H1 (cell line): ENCODE results near the gene PGLYRP4. TPM values are rescaled to one million over a fixed set of nuclear protein-coding genes. Genes with fewer than 3 reads are reported as not detected.

Source experiments
- CTCF ChIA-PET: fragments of 300-600 bp; sonication (Branson Sonifier 250); formaldehyde crosslinking; loops from one replicate; lab custom pipeline; 2021; ENCODE audit not compliant: partially characterized antibody; lab: Charles Lee
- POLR2A ChIA-PET: fragments of 300-600 bp; sonication (Branson Sonifier 250); formaldehyde crosslinking; loops from one replicate; lab custom pipeline; 2021; ENCODE audit warnings: inconsistent platforms; ENCODE audit not compliant: partially characterized antibody; lab: Charles Lee
- DNase-seq, 2 experiments: peaks; one replicate each; pipeline versions ENCODE4 v3.0.0 to v3.0.0-alpha.2; 2010 to 2022; ENCODE audit warnings: low spot score in 2 of 2, low read depth in 1 of 2, mixed read lengths in 1 of 2
- FAIRE-seq: peaks from 2 replicates; lab custom pipeline; 2011; peaks lifted over from hg19 to GRCh38; lab: Jason Lieb, UNC
- H2AFZ ChIP-seq: 2 replicates; pipeline ENCODE4 v1.8.1; 2012; ENCODE audit warnings: low read length, inconsistent platforms
- H2AK5ac ChIP-seq: 2 replicates; pipeline ENCODE4 v1.6.1; 2013; ENCODE audit warnings: low read depth, low read length
- H2BK120ac ChIP-seq: replicated peaks from 2 replicates; pipeline ENCODE3; 2013; ENCODE audit warnings: low read depth, low read length, inconsistent platforms
- H2BK12ac ChIP-seq: 2 replicates; pipeline ENCODE4 v1.6.1; 2013; ENCODE audit warnings: low read depth, low read length
- H2BK15ac ChIP-seq: 2 replicates; pipeline ENCODE4 v1.6.1; 2013; ENCODE audit warnings: low read length
- H2BK20ac ChIP-seq: 2 replicates; pipeline ENCODE4 v1.6.1; 2013; ENCODE audit warnings: low read length
- H2BK5ac ChIP-seq: 2 replicates; pipeline ENCODE4 v1.6.1; 2013; ENCODE audit warnings: low read depth, low read length
- H3K14ac ChIP-seq: 2 replicates; pipeline ENCODE4 v1.6.1; 2013; ENCODE audit warnings: inconsistent platforms; ENCODE audit not compliant: insufficient read length
- H3K18ac ChIP-seq: 2 replicates; pipeline ENCODE4 v1.6.1; 2013; ENCODE audit warnings: low read length; ENCODE audit errors: extremely low read depth
- H3K23ac ChIP-seq: 2 replicates; pipeline ENCODE4 v1.6.1; 2013; ENCODE audit warnings: inconsistent platforms; ENCODE audit not compliant: insufficient read length
- H3K23me2 ChIP-seq: 2 replicates; pipeline ENCODE4 v1.6.1; 2013; ENCODE audit warnings: low read depth, low read length
- H3K27ac ChIP-seq: 2 replicates; pipeline ENCODE4 v1.6.1; 2011; ENCODE audit warnings: low read depth, low read length, inconsistent platforms
- H3K27me3 ChIP-seq, 4 experiments: replicated peaks in 1 of 4; 1 replicate in 1 of 4; 2 replicates in 3 of 4; pipeline versions ENCODE4 v1.6.1 to v1.8.1; 2011 to 2013; ENCODE audit warnings: low read length in 3 of 4, mild to moderate bottlenecking in 3 of 4, inconsistent platforms in 2 of 4, mixed read lengths in 2 of 4, moderate library complexity in 1 of 4; ENCODE audit not compliant: control insufficient read depth in 3 of 4, insufficient read depth in 3 of 4; ENCODE audit errors: extremely low read depth in 1 of 4
- H3K36me3 ChIP-seq, 4 experiments: 2 replicates each; pipeline versions ENCODE4 v1.6.1 to v1.8.1; 2011 to 2013; ENCODE audit warnings: mild to moderate bottlenecking in 4 of 4, low read length in 3 of 4, moderate library complexity in 2 of 4, control low read depth in 1 of 4, inconsistent platforms in 1 of 4; ENCODE audit not compliant: insufficient read depth in 4 of 4, control insufficient read depth in 2 of 4
- H3K4ac ChIP-seq: replicated peaks from 2 replicates; pipeline ENCODE3; 2013; ENCODE audit warnings: low read length, low read depth, mixed read lengths, inconsistent platforms; ENCODE audit not compliant: insufficient read length
- H3K4me1 ChIP-seq, 4 experiments: replicated peaks in 1 of 4; 1 replicate in 1 of 4; 2 replicates in 3 of 4; pipeline versions ENCODE4 v1.6.1 to v1.8.1; 2011 to 2013; ENCODE audit warnings: low read length in 3 of 4, inconsistent platforms in 2 of 4, mixed read lengths in 1 of 4; ENCODE audit not compliant: insufficient read depth in 4 of 4, control insufficient read depth in 3 of 4
- H3K4me2 ChIP-seq, 2 experiments: 2 replicates each; pipeline versions ENCODE4 v1.6.1 to v1.8.1; 2011 to 2013; ENCODE audit warnings: low read depth in 2 of 2, low read length in 2 of 2, control low read depth in 1 of 2, inconsistent platforms in 1 of 2, mild to moderate bottlenecking in 1 of 2; ENCODE audit not compliant: insufficient read depth in 1 of 2
- H3K4me3 ChIP-seq, 4 experiments: fragments of 200-600, 300-600 bp in 1 of 4; sonication (generic), shearing (Covaris generic), sonication (Bioruptor Twin) in 1 of 4; 2 replicates each; pipeline versions ENCODE4 v1.5.1 to v1.8.1; 2011 to 2016; ENCODE audit warnings: low read length in 4 of 4, low read depth in 3 of 4, control low read depth in 2 of 4, inconsistent platforms in 2 of 4, mild to moderate bottlenecking in 2 of 4, mixed read lengths in 1 of 4, moderate library complexity in 1 of 4; ENCODE audit not compliant: insufficient read depth in 2 of 4; ENCODE audit errors: extremely low read depth in 1 of 4
- H3K56ac ChIP-seq: replicated peaks from 2 replicates; pipeline ENCODE3; 2013; ENCODE audit warnings: low read depth, mild to moderate bottlenecking, mixed read lengths, low read length, inconsistent platforms; ENCODE audit not compliant: insufficient read length
- H3K79me1 ChIP-seq: 2 replicates; pipeline ENCODE4 v1.6.1; 2013; ENCODE audit warnings: low read depth, low read length, control low read depth
- H3K79me2 ChIP-seq, 2 experiments: 2 replicates each; pipeline versions ENCODE4 v1.6.1 to v1.8.1; 2012 to 2013; ENCODE audit warnings: low read length in 2 of 2, mild to moderate bottlenecking in 2 of 2, inconsistent platforms in 1 of 2; ENCODE audit not compliant: insufficient read depth in 2 of 2, control insufficient read depth in 1 of 2
- H3K9ac ChIP-seq, 4 experiments: replicated peaks in 1 of 4; 1 replicate in 1 of 4; 2 replicates in 3 of 4; pipeline versions ENCODE4 v1.6.1 to v1.8.1; 2011 to 2013; ENCODE audit warnings: low read depth in 3 of 4, low read length in 3 of 4, control low read depth in 2 of 4, mild to moderate bottlenecking in 2 of 4, moderate library complexity in 2 of 4, inconsistent platforms in 1 of 4; ENCODE audit errors: extremely low read depth in 1 of 4
- H3K9me3 ChIP-seq, 2 experiments: 2 replicates each; pipeline versions ENCODE4 v1.6.1 to v1.8.1; 2012 to 2013; ENCODE audit warnings: mild to moderate bottlenecking in 2 of 2, moderate library complexity in 2 of 2, control low read depth in 1 of 2, inconsistent platforms in 1 of 2, low read depth in 1 of 2, low read length in 1 of 2, mixed read lengths in 1 of 2; ENCODE audit not compliant: insufficient read depth in 2 of 2
- H4K20me1 ChIP-seq, 2 experiments: replicated peaks in 1 of 2; 2 replicates each; pipeline versions ENCODE3 to v1.8.1; 2011 to 2013; ENCODE audit warnings: inconsistent platforms in 2 of 2, low read length in 2 of 2, mild to moderate bottlenecking in 1 of 2; ENCODE audit not compliant: insufficient read depth in 2 of 2, control insufficient read depth in 1 of 2
- H4K5ac ChIP-seq: 2 replicates; pipeline ENCODE4 v1.6.1; 2013; ENCODE audit warnings: low read length, low read depth, mixed read lengths, inconsistent platforms; ENCODE audit not compliant: insufficient read length
- H4K8ac ChIP-seq: 2 replicates; pipeline ENCODE4 v1.8.0; 2013; ENCODE audit warnings: mild to moderate bottlenecking, moderate library complexity, low read length, inconsistent platforms; ENCODE audit not compliant: insufficient read depth; ENCODE audit errors: extremely low read depth
- H4K91ac ChIP-seq: replicated peaks from 2 replicates; pipeline ENCODE3; 2013; ENCODE audit warnings: low read length, mixed read lengths, inconsistent platforms; ENCODE audit not compliant: insufficient read length
- CBX8 ChIP-seq: fragments of 300-800, 300-1000 bp; sonication (generic); IDR thresholded peaks from 2 replicates; pipeline ENCODE4 v1.7.1; 2016; ENCODE audit warnings: low read depth, low read length, borderline replicate concordance
- CTBP2 ChIP-seq: IDR thresholded peaks from 2 replicates; pipeline ENCODE4 v1.7.0; 2011; ENCODE audit warnings: borderline replicate concordance, mild to moderate bottlenecking, moderate library complexity, mixed read lengths, low read length; ENCODE audit not compliant: insufficient read depth, insufficient read length
- HDAC6 ChIP-seq: IDR thresholded peaks from one replicate; pipeline ENCODE4 v1.7.1; 2012; ENCODE audit warnings: low read depth, mild to moderate bottlenecking, inconsistent platforms, low read length, moderate library complexity
- KDM1A ChIP-seq: fragments of 200-600, 300-600 bp; sonication (generic); IDR thresholded peaks from 2 replicates; pipeline ENCODE4 v1.7.1; 2016; ENCODE audit warnings: mild to moderate bottlenecking, low read length, borderline replicate concordance
- RAD21 ChIP-seq, 2 experiments: IDR thresholded peaks in 1 of 2; conservative IDR thresholded peaks in 1 of 2; 2 replicates each; pipeline ENCODE4 v1.6.1; 2011; ENCODE audit warnings: low read depth in 2 of 2, low read length in 2 of 2, improper control_type of control experiment in 1 of 2, inconsistent platforms in 1 of 2, mild to moderate bottlenecking in 1 of 2, moderate library complexity in 1 of 2
- RBBP5 ChIP-seq: IDR thresholded peaks from 2 replicates; pipeline ENCODE4 v1.7.1; 2012; ENCODE audit warnings: low read depth, mild to moderate bottlenecking, inconsistent platforms, low read length, moderate library complexity, borderline replicate concordance
- SP1 ChIP-seq: IDR thresholded peaks from 2 replicates; pipeline ENCODE4 v1.6.1; 2011; ENCODE audit warnings: low read depth, low read length
- SP2 ChIP-seq: IDR thresholded peaks from 2 replicates; pipeline ENCODE4 v1.6.1; 2012; ENCODE audit warnings: mild to moderate bottlenecking, low read length, inconsistent platforms
- WGBS, 2 experiments: shearing (Covaris generic) in 1 of 2; methylation state at CpG; one replicate each; pipeline versions ENCODE4 v1.1.6 to v1.1.7; 2013 to 2015; ENCODE audit warnings: low lambda C conversion rate in 2 of 2, mixed read lengths in 2 of 2, inconsistent platforms in 1 of 2, low coverage in 1 of 2, missing lambda C conversion rate in 1 of 2; ENCODE audit not compliant: insufficient replicate concordance in 2 of 2, insufficient coverage in 1 of 2, insufficient read length in 1 of 2; ENCODE audit errors: extremely low coverage in 1 of 2, missing lambda C conversion rate in 1 of 2; 5-methylcytosine and 5-hydroxymethylcytosine counted together
- polyA plus RNA-seq, 7 experiments: library from polyadenylated mRNA; depleted of rRNA in 3 of 7; stranded (reverse) in 5 of 7; unstranded in 2 of 7; fragments of >200 nt in 5 of 7; fragments of 200-250 nt in 2 of 7; gene quantifications; 1 replicate in 5 of 7; 2 replicates in 1 of 7; 4 replicates in 1 of 7; pipeline versions ENCODE4 v1.2.1 to v1.2.3, GENCODE V29; 2011 to 2013; ENCODE audit warnings: missing spikeins in 2 of 7, mixed read lengths in 2 of 7
- total RNA-seq: library from RNA; stranded (reverse); fragmentation: NEBNext Ultra II Directional; extraction: Animal tissue kit (Norgen Biotek cat#: 25700); gene quantifications from 2 replicates; pipeline ENCODE4 v1.2.1, GENCODE V29; 2021
- TF ChIP-seq, protein P1 (sequence below), 3 experiments: IDR thresholded peaks; 1 replicate in 2 of 3; 2 replicates in 1 of 3; pipeline versions ENCODE4 v1.5.1 to v1.6.1; 2011; ENCODE audit warnings: low read length in 3 of 3, mild to moderate bottlenecking in 3 of 3, inconsistent platforms in 2 of 3, low read depth in 1 of 3, moderate library complexity in 1 of 3; ENCODE audit not compliant: insufficient read depth in 1 of 3; ENCODE audit errors: control extremely low read depth in 1 of 3
- TF ChIP-seq, protein P2 (sequence below): IDR thresholded peaks from 2 replicates; pipeline ENCODE4 v1.6.1; 2011; ENCODE audit warnings: low read depth, mild to moderate bottlenecking, low read length; ENCODE audit not compliant: insufficient read depth

The PGLYRP4 gene
- total and polyA plus RNA-seq, 2 of the 8 experiments (the other 6 are each of a cell fraction or from before 2014, with no cell fraction given): not detected

DNA sequence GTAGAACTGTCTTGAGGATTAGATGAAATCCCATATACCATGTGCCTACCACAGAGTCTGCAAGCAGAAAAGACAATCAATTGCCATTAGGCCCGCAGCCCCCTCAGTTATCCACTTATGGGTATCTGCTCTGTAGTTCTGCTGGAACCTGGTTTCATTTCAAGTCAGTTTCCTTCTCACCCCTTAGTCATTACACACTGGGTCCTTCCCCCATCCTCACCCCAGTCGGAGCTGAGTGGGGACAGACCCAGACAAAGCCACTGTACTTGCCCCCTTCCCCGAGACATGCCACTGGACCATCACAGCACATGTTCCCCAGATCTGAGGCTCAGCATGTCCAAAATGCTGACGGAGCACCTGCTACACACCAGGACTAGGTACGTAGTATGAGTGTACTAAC lies 57.1 kb downstream of the PGLYRP4 start:
- FAIRE-seq: no peak
- H3K4me1 ChIP-seq: peaks cover 0 to 5% (median 2%) of the 10 kb centered on the region in 4 experiments; a peak in 3 of 7 replicates
- no peak for TF ChIP-seq KDM1A
- TF ChIP-seq CBX8: no peak
- TF ChIP-seq SP2: no peak
- TF ChIP-seq RBBP5: no peak
- TF ChIP-seq HDAC6: no peak
- TF ChIP-seq, protein P1, sequence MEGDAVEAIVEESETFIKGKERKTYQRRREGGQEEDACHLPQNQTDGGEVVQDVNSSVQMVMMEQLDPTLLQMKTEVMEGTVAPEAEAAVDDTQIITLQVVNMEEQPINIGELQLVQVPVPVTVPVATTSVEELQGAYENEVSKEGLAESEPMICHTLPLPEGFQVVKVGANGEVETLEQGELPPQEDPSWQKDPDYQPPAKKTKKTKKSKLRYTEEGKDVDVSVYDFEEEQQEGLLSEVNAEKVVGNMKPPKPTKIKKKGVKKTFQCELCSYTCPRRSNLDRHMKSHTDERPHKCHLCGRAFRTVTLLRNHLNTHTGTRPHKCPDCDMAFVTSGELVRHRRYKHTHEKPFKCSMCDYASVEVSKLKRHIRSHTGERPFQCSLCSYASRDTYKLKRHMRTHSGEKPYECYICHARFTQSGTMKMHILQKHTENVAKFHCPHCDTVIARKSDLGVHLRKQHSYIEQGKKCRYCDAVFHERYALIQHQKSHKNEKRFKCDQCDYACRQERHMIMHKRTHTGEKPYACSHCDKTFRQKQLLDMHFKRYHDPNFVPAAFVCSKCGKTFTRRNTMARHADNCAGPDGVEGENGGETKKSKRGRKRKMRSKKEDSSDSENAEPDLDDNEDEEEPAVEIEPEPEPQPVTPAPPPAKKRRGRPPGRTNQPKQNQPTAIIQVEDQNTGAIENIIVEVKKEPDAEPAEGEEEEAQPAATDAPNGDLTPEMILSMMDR (IDR thresholded peaks at IDR 0.05; ENCODE audit: control extremely low read depth in 1 of 3, insufficient read depth in 1 of 3, low read depth in 1 of 3, low read length in 3 of 3): no peak
- TF ChIP-seq, protein P2, sequence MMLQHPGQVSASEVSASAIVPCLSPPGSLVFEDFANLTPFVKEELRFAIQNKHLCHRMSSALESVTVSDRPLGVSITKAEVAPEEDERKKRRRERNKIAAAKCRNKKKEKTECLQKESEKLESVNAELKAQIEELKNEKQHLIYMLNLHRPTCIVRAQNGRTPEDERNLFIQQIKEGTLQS: no peak
- no peak for TF ChIP-seq RAD21 (IDR thresholded peaks at IDR 0.05 in 1 of 2, conservative IDR thresholded peaks at IDR 0.05 in 1 of 2; ENCODE audit: low read depth in 2 of 2, low read length in 2 of 2)
- TF ChIP-seq SP1: no peak
- no peak for TF ChIP-seq CTBP2

More for the DNA sequence above, 57.1 kb downstream of the PGLYRP4 start:
- Histone ChIP-seq H2BK15ac (no peak overlapping the region), H2AFZ (no peak overlapping the region), H3K4me3 (no peak overlapping the region), H2BK120ac (no peak overlapping the region), H3K4ac (no peak overlapping the region), H3K9me3 (no peaks in the 10 kb centered on the region), H4K20me1 (no peaks in the 10 kb centered on the region), H3K4me2 (no peak overlapping the region), H3K23ac (no peak overlapping the region), H3K14ac (no peak overlapping the region), H3K18ac (no peak overlapping the region), H3K36me3 (no peaks in the 10 kb centered on the region), H3K56ac (no peak overlapping the region), H2BK5ac (no peak overlapping the region), H3K79me1 (no peaks in the 10 kb centered on the region), H4K8ac (no peak overlapping the region), H4K91ac (no peak overlapping the region), H3K9ac (no peak overlapping the region), H3K79me2 (no peaks in the 10 kb centered on the region), H2BK20ac (no peak overlapping the region), H3K27ac (no peak overlapping the region), H2AK5ac (no peak overlapping the region), H3K23me2 (peaks cover 2% of the 10 kb centered on the region; the same call in 1 of the 2 replicates), H3K27me3 (no peaks in the 10 kb centered on the region; a peak in 1 of 7 replicates), H2BK12ac (no peak overlapping the region), H4K5ac (no peak overlapping the region)
- POLR2A ChIA-PET: no interaction called here
- 85% methylated on average over 5 of the region's 5 CpGs; no CpG with 5 or more reads in 1 of the 2 experiments for WGBS, 2 experiments
- DNase-seq: no peak
- CTCF ChIA-PET: interaction anchor here (1.0 to 1.8 kb wide), 3 partner anchors 9 to 14 kb away, joined by 4 to 7 read pairs (median 4); no protein-coding TSS in a partner anchor
